ENCODE measurements around the gene HBP1.
"Not testable (repeated sequence)": the region's sequence is repeated elsewhere in the genome, so short reads cannot be mapped to it uniquely, and the experiment has no call there.

Gene HBP1

DNA sequence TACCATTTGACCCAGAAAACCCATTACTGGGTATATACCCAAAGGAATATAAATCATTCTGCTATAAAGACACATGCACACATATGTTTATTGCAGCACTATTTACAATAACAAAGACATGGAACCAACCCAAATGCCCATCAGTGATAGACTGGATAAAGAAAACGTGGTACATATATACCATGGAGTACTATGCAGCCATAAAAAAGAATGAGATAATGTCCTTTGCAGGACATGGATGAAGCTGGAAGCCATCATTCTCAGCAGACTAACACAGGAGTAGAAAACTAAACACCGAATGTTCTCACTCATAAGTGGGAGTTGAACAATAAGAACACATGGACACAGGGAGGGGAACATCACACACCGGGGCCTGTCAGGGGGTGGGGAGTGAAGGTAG lies 13.1 kb upstream of the HBP1 start:
- DNase-seq = not testable (repeated sequence)

DNA sequence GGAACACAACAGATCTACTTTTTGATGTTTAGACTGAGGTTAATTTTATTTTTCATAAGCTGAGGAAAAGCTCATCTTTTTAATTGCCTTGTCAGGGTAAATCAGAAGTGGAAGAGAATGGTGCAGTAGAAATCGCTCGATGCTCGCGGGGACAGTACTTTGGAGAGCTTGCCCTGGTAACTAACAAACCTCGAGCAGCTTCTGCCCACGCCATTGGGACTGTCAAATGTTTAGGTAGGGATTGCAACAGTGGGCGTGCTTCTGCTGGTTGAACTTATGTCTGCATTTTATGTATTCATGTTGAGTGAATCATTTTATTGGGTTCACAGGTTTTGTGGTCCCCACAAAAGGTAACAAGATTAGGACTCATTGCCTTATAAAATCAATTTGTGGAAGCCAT lies 11.7 kb upstream of the HBP1 start:
- DNase-seq = no peak

DNA sequence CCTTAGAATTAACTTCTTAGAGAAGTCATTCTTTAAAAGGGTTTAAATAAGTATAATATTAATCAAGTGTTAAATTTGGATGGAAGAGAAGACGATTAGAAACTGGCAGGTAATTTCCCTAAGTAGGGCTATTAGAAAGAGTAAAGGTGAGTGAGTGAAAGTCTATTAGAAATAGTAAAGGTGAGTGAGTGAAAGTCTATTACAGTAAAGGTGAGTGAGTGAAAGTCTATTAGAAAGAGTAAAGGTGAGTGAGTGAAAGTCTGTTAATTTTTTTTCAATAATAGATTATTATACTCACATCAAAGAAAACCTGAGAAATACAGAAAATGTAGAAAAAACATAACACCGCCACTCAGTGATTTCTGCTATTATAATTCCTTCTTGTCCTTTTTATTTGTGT lies 10.8 kb upstream of the HBP1 start:
- DNase-seq = no peak

- DNase-seq = no peak
Observed at GRCh38 chr7:107160389-107160788, 8.4 kb upstream of the HBP1 start.

GRCh38 chr7:107161415-107161814 lies 7.4 kb upstream of the HBP1 start:
- no peak for DNase-seq

GRCh38 chr7:107162475-107162874 lies 6.3 kb upstream of the HBP1 start:
- no peak for DNase-seq

GRCh38 chr7:107164092-107164491 lies 4.7 kb upstream of the HBP1 start:
- DNase-seq = no peak

- DNase-seq = no peak
Observed at GRCh38 chr7:107165341-107165740, 3.5 kb upstream of the HBP1 start.

- no peak for DNase-seq
Observed at GRCh38 chr7:107166736-107167426, 1.9 kb upstream of the HBP1 start.

- peak; percentile 75 for DNase-seq
Observed at GRCh38 chr7:107167483-107168232, 1.1 kb upstream of the HBP1 start.

DNA sequence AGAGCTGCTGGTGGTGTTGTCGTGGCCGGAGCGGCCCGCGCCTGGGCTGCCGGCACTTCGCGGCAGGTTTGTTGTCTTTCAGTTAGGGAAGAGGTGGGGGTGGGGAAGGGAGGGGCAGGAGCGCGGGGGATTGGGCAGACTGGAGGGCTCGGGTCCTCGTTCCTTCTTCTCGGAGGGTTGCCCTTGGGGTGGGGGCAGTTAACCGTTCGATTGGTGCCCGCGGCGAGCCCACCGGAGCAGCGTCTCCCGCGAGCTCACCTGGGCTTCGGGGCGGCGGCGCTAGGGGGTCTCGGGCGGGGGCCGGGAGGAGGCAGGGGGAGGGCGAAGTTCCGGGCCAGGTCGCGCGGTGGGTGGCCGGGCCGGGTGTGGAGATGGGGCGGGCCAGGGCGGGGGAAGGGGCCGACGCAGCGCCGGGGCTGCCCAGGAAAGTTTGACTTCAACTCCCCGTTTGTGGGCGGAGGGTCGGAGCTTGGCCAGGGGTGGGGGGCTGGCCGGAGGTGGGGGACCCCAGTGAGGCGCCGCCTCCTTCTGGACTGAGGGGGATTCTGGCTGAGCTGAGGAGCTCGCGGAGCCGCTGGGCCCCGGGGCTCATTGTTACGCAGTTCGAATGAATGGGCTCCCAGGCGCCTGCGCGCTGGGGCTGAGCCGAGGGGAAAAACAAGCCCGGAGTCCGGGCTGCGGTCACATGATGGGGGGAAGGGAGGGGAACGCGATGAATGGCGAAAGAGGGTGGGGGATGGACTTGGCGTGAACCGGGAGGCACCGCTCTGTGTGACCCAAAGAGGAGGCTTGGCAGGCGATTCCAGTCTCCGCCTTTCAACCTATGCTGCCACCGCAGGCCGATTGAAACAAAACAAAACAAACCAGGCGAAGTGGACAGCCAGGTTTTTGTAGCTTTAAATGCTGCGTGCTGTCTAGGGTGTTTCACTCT lies 582 bp downstream of the HBP1 start:
- DNase-seq = peak; percentile 71 to 78

DNA sequence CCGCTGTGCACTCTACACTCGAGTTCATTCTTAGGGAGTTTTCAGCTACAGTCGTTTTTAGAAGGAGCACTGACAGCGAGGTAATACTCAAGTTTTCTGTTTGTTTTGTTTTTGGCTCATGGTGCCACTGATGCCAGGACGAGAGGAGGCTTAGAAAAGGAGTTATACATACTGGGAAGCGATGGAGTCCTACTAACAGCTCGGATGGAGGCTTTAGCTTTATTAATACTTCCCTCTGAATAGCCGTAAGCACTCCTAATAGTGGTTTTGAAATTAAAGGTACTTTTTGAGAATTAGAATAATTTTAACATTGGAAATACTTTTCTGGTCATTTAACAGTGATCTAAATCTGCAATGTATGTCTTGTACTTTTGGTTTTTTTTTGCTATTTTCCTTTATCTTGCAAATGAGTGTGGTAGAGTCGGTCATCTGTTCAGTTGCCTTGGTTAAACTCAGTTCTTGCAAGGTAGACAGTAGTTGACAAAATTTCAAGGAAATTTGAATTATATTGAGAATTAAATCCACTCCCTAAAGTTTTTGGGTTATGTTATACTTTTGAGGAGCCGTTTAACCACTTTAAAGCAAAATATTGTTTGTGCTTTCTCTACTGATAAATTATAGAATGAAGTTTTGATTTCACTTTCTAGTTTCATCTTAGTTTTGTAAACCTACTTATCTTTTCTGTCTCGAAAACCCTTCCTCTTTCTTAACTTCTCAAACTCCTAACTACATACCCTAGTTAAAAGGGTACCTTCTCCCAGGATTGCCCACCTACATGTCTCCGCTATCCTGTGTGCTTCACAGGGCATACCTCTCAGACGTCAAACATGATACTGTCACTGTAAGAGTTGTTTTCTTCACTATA lies 1.5 kb downstream of the HBP1 start:
- no peak for DNase-seq

- DNase-seq = no peak
Observed at GRCh38 chr7:107171496-107171895, 2.7 kb downstream of the HBP1 start.

- no peak for DNase-seq
Observed at GRCh38 chr7:107172276-107173032, 3.7 kb downstream of the HBP1 start.

DNA sequence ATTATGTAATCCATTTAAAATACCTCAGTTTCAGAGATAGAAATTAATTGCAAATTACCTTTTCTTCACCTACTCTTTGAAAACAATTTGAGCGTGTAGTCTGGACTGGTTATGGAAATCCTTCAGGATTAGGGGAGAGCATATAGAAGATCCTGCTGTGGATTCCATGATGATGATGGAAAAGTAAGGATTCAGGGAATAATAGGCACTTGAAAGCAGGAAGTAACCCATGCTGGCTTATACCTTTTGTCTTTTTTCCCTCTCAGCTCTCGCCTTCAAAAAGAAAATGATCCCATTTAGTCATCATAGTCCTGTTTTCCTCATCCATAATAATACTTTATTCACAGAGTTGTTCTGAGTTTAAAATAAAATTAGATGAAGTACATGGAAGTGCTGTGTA lies 4.4 kb downstream of the HBP1 start:
- DNase-seq = no peak

GRCh38 chr7:107173691-107174406 lies 5.0 kb downstream of the HBP1 start:
- no peak for DNase-seq

- no peak for DNase-seq
Observed at GRCh38 chr7:107179326-107180164, 10.7 kb downstream of the HBP1 start.

DNA sequence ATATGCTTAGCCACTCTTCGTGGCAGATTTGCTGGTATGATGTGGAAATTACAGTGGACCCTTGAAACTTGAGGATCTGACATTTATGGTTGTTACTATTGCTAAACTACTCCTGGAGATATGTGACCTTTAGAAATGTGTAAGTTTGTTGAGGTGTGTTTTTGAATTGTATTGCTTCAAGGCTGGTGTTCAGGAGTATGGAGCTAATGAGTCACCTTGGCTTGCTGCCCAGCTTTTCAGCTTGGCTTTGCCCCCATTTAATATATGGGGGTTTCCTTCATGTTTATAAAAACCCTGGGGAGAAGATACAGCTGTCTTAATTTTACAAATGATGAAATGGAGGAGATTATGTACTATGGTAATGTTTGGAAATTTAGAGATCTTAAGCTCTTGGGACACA lies 11.6 kb downstream of the HBP1 start:
- peak; percentile 68 to 82 for DNase-seq

DNA sequence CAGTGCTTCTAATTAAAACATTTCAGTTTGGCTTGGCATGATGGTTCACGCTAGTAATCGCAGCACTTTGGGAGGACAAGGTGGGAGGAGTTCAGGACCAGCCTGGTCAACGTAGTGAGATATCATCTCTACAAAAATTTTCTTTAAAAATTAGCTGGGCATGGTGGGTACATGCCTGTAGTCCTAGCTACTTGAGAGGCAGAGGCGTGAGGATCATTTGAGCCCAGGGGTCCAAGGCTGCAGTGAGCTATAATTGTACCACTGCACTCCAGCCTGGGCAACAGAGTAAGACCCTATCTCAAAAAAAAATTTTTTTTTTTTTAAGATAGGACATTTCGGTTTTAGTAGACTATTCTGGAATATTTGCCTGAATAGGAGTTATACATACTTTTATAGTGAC lies 12.4 kb downstream of the HBP1 start:
- no peak for DNase-seq

GRCh38 chr7:107185716-107186115 lies 16.9 kb downstream of the HBP1 start:
- no peak for DNase-seq
